ENCODE measurements around the gene SGCA. TPM values are rescaled to one million over a fixed set of nuclear protein-coding genes. Genes with fewer than 3 reads are reported as not detected.

SGCA gene
- total RNA-seq (2022; extraction: Qiagen RNA extraction; ENCODE audit: low read depth), result 1.5 to 2.7 TPM (median 1.8 TPM) in 5 replicates

DNA sequence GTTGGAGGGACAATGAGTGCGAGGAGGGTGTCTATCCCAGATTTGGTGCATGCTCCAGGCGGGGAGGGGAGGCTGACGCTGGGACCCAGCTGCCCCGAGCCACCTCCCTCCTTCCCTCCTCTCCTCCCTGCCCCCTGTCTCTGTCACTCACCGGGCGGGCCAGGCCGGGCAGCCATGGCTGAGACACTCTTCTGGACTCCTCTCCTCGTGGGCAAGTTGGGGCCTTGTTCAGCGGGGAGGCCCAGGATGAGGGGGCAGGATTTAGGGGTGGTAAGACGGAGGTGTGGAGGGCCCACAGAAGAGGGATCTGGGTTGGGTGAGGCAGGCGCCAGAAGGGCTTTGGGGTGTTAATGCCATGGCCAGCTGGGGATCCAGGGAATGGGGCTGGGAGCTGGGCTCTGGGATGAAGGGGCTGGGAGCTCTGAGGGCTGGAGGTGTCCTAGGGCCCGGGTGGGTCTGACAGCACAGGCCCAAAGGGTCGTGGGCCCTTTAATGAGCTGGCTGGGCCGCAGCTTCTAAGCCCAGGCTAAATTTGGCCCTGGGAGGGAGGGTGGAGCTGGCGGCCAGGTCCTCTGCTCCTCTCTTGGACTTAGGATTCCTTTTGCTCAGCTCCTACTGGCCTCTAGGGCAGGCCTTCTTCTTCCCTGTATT lies at the start of gene SGCA:
Gene SGCA, plus strand, starts transcription at position 139 of the 651 bp plus-strand sequence. Its CDS starts 36 bp downstream, at position 175.

DNA sequence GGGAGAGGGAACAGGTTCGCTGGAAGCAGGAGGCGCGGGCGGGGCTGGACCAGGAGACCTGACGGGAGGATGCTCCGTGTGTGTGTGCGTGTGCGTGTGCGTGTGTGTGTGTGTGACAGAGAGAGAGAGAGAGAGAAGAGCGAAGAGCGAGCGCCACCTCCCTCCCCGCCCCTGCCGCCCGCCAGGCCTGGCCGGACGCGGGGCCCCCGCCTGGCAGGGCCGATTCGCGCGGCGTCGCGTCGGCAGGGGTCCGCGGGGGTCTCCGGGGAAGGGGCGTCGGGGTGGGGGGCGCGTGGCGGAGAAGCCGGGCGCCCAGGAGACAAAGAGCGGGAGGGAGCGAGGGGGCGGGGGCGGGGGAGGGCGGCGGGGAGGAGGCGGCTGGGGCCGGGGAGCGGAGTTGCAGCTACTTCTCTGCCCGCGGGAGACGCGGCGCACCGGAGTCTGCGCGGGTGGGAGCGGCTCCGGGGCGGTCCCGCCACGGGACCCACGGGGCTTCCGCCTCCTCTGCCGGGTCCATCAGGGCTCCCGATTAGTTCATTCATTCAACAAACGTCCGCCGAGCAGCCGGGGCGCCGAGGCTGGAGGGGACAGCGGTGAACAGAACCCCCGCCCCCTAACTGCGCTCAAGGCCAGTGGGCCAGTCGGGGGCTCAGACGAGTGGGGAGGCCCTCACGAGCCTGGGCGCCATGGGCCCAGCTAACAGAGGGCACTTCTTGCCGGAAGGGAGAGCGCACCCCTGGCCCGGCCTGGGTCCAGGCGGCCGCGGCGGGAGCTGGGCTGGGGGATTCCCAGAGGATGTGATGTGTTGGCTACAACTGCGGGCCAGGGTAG lies 35.9 kb upstream of the SGCA start, which contains the start of gene SAMD14:
Gene SAMD14, minus strand, starts transcription at position 433 of the 831 bp plus-strand sequence. CDS start 5,201 bp downstream, outside the sequence.

DNA sequence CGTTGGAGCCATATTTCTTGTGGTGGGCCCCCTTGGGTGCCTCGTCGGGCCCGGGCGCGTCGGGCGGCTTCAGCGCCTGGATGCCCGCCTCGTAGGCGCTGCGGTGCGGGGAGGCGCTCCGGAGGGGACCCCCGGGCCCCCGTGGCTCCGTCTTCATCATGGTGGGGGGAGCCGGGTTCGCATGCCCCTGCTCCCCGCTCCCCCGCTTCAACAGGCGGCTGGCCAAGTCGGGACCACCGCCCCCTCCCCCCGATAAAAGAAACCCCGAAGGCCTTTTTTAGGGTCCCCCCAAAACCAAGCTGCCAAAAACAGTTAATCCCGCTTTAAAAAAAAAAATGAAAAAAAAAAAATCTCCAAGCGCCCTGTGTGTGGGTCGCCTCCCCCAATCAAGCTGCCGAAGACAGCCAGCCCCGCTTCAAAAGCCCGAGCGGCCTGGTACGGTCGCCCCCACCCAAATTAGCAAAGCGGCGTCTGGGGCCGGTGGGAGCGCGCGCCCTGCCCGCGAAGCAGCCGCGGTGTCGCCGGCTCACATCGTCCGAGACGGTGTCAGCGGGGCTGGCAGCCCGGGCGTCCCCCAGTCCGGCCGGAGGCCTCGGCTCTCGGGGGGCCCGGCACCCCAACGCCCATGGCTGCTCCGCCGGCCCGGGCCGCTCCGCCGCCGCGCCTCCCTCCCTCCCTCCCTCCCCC lies 15.3 kb upstream of the SGCA start, which contains the start of gene PPP1R9B:
Gene PPP1R9B, minus strand, starts transcription at position 324 of the 687 bp plus-strand sequence. Its CDS starts 164 bp downstream, at position 160.

DNA sequence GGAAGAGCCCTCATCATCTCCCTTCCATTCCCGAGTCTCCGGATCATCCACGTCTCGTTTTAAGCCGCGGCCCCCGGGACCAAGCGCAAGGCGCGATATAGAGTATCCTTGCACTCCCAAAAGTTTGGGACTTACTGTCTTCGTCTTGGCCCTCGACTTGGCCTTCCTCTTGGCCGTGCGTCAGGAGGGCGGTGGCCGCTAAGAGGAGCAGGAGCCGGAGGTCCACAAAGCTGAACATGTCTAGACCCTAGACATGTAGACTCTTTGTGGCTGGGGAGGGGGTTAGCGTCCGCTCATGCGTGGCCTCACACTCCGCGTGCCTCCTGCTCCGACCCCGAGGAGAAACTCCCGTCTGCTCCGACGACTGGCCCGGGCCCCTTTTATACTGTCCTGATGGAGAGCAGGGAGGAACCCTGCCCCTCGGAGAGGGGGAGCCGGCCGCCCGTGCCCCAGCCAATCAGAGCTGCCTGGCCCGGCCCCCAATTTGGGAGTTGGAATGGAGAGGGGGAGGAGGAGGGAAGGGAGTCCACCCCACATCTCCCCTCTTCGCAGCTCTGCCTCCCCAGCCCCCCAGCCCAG lies 35.6 kb downstream of the SGCA start, which contains the start of gene COL1A1:
Gene COL1A1, minus strand, starts transcription at position 356 of the 579 bp plus-strand sequence. Its CDS starts 118 bp downstream, at position 238.

Other genes with a start within 250 kb of the SGCA start
- 2.4 to 3.3 TPM (median 3.0 TPM) in 5 replicates for gene DLX4, start 196.8 kb upstream of the SGCA start, total RNA-seq (2022; extraction: Qiagen RNA extraction; ENCODE audit: low read depth)
- 0.08 to 0.28 TPM (median 0.14 TPM) in 5 replicates for gene DLX3, start 170.8 kb upstream of the SGCA start, total RNA-seq (2022; extraction: Qiagen RNA extraction; ENCODE audit: low read depth)
- 429 to 478 TPM (median 448 TPM) in 5 replicates for gene ITGA3, start 109.9 kb upstream of the SGCA start, total RNA-seq (2022; extraction: Qiagen RNA extraction; ENCODE audit: low read depth)
- 18.8 to 21.6 TPM (median 19.0 TPM) in 5 replicates for gene PDK2, start 70.7 kb upstream of the SGCA start, total RNA-seq (2022; extraction: Qiagen RNA extraction; ENCODE audit: low read depth)
- 0.24 to 0.51 TPM (median 0.38 TPM) in 5 replicates for gene SAMD14, start 35.8 kb upstream of the SGCA start, total RNA-seq (2022; extraction: Qiagen RNA extraction; ENCODE audit: low read depth)
- gene PPP1R9B, start 15.3 kb upstream of the SGCA start, total RNA-seq (2022; extraction: Qiagen RNA extraction; ENCODE audit: low read depth), result 45.7 to 65.4 TPM (median 59.4 TPM) in 5 replicates
- 8.5 to 11.9 TPM (median 9.5 TPM) in 5 replicates for gene COL1A1, start 35.6 kb downstream of the SGCA start, total RNA-seq (2022; extraction: Qiagen RNA extraction; ENCODE audit: low read depth)
- 22.2 to 30.1 TPM (median 26.9 TPM) in 5 replicates for gene TMEM92, start 108.5 kb downstream of the SGCA start, total RNA-seq (2022; extraction: Qiagen RNA extraction; ENCODE audit: low read depth)
- gene XYLT2, start 180.1 kb downstream of the SGCA start, total RNA-seq (2022; extraction: Qiagen RNA extraction; ENCODE audit: low read depth), result 18.5 to 26.0 TPM (median 21.9 TPM) in 5 replicates
- gene MRPL27, start 207.2 kb downstream of the SGCA start, total RNA-seq (2022; extraction: Qiagen RNA extraction; ENCODE audit: low read depth), result 138 to 166 TPM (median 143 TPM) in 5 replicates
- gene EME1, start 207.2 kb downstream of the SGCA start, total RNA-seq (2022; extraction: Qiagen RNA extraction; ENCODE audit: low read depth), result 15.2 to 17.4 TPM (median 16.0 TPM) in 5 replicates
- gene LRRC59, start 231.5 kb downstream of the SGCA start, total RNA-seq (2022; extraction: Qiagen RNA extraction; ENCODE audit: low read depth), result 237 to 256 TPM (median 243 TPM) in 5 replicates